ENCODE data around the gene C9orf43.

- TF ChIP-seq POLR2AphosphoS5 (IDR thresholded peaks at IDR 0.05) (peak; percentile 82 to 93 (median 90)), CTCF (IDR thresholded peaks at IDR 0.05) (no peak)
Observed at GRCh38 chr9:113376634-113377567, 33.6 kb upstream of the C9orf43 start, which contains the start of gene HDHD3.

Data from sigmoid colon (tissue), 4 donors.